Measurements from ENCODE around the gene MYT1. TPM values are rescaled to one million over a fixed set of nuclear protein-coding genes. Genes with fewer than 3 reads are reported as not detected.

Gene MYT1
- total RNA-seq, 2 donors from 2014 or later: 0.16 TPM; not detected in 1

GRCh38 chr20:64236137-64237088 lies 72.2 kb downstream of the MYT1 start:
- Mint-ChIP-seq H3K9me3 (no peaks in the 10 kb centered on the region), H3K36me3 (no peaks in the 10 kb centered on the region), H3K27ac (no peak overlapping the region)
- ATAC-seq (no peak), DNase-seq (ENCODE audit: low spot score in 2 of 2) (no peak)

GRCh38 chr20:64237316-64237715 lies 73.1 kb downstream of the MYT1 start:
- DNase-seq (ENCODE audit: low spot score in 2 of 2) (no peak), ATAC-seq (no peak)
- Mint-ChIP-seq H3K9me3 (no peaks in the 10 kb centered on the region), H3K36me3 (no peaks in the 10 kb centered on the region), H3K27ac (no peak overlapping the region)

DNA sequence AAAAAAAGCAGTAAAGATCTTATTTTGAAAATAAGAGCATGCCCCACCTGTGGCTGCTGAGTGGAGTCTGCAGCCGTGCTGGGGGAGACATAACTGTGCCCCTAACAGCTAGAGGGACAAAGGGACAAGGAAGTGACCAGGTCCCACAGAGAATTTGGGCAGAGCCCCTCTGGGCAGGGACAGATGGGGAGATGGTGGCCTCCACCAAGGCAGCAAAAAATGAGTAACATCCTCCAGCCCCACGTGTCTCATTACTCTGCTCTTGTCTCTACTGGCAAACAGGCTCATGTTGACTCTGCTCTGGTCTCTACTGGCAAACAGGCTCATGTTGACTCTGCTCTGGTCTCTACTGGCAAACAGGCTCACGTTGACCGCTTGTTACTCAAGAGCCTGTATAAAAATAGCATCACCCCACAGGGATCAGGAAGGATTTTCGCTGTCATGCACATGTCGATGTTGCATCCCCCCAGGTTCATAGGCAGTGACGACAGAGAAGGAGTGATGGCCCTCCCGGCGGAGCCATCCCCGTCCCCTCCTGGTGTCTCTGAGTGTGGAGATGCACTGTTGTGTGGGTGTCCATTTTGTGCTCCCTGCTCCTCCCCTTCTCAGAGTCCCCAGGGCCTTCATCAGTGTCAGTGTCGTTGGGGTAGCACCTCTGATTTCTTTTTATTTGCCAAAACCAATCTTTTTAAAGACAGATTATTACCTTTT lies 74.0 kb downstream of the MYT1 start:
- ATAC-seq (no peak), DNase-seq (ENCODE audit: low spot score in 2 of 2) (no peak)
- Mint-ChIP-seq H3K9me3 (no peaks in the 10 kb centered on the region), H3K27ac (no peak overlapping the region), H3K36me3 (no peaks in the 10 kb centered on the region)

- no peaks in the 10 kb centered on the region for H3K9me3 Mint-ChIP-seq
- ATAC-seq (no peak), DNase-seq (ENCODE audit: low spot score in 2 of 2) (no peak)
- peak overlapping the region in 1 of 2 donors; percentile 38 for H3K27ac Mint-ChIP-seq
- H3K36me3 Mint-ChIP-seq: no peaks in the 10 kb centered on the region
Observed at GRCh38 chr20:64238851-64239387, 74.7 kb downstream of the MYT1 start.

GRCh38 chr20:64239449-64240242 lies 75.4 kb downstream of the MYT1 start:
- Mint-ChIP-seq H3K36me3 (no peaks in the 10 kb centered on the region), H3K9me3 (no peaks in the 10 kb centered on the region), H3K27ac (peak overlapping the region in 1 of 2 donors; percentile 38)
- ATAC-seq (no peak), DNase-seq (ENCODE audit: low spot score in 2 of 2) (peak in 1 of 2 donors; percentile 37)

- DNase-seq (ENCODE audit: low spot score in 2 of 2) (peak in 1 of 2 donors; percentile 52), ATAC-seq (no peak)
- H3K36me3 Mint-ChIP-seq: no peaks in the 10 kb centered on the region
- no peak overlapping the region for H3K27ac Mint-ChIP-seq
- no peaks in the 10 kb centered on the region for H3K9me3 Mint-ChIP-seq
Observed at GRCh38 chr20:64240243-64241015, 76.2 kb downstream of the MYT1 start.

DNA sequence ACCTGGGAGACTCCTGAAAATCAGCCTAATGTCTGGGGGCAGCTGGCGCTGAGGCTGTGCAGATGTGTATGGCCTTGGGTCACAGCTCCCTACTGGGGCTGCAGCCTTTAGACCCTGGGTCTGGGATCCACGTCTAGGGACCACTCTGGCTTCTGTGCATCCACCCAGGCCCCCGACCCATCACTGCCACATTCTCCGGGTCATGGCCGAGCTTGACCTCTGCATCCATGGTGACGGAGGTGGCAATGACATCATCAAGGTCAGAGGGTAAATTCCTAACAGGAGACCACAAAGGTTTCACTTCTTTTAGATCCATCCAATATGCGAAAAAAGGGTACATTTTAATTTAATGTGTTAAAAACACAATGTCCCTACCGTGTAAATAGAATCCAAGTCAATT lies 76.8 kb downstream of the MYT1 start:
- peak in 1 of 2 donors; percentile 16 for DNase-seq (ENCODE audit: low spot score in 2 of 2)
- Mint-ChIP-seq H3K9me3 (no peaks in the 10 kb centered on the region), H3K36me3 (no peaks in the 10 kb centered on the region), H3K27ac (no peak overlapping the region)
- ATAC-seq: no peak

DNA sequence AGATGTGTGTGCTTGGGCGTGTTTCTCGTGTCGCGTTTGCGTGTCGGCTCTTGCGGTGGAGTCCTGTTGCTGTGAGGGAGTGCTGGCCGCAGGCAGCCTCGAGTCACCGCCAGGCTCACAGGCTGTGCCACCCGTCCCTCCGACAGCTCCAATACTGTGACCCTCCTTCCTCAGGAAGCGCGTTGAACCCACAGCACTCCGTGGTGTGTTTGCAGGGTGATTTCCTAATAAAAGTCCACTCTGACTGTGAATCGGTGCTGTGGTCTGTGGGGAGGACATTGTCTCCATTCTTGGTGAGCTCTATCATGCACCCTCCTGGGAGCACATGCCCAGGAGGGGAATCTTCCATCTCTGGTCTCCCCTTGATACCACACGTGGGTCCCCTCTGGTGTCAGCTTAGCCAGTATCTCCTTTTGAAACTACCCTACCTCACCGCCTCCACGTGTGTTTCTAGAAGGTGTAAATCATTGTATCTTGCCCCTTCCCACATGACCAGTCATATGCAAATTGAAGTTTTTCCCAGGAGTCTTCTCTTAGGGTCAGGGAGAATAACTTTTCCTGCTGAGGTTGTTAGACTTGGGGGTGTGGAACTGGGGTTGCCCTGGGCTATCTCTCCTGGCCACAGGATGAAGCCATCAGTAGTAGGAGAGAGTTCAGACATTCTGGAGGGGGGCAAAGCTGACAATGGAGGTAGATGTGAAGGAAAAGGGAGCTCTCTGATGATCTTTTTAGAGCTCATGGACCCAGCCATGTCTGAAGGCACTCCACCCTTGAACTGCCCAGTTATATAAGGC lies 77.9 kb downstream of the MYT1 start:
- Mint-ChIP-seq H3K36me3 (no peaks in the 10 kb centered on the region), H3K9me3 (no peaks in the 10 kb centered on the region), H3K27ac (no peak overlapping the region)
- ATAC-seq (no peak), DNase-seq (ENCODE audit: low spot score in 2 of 2) (peak in 1 of 2 donors; percentile 20)

DNA sequence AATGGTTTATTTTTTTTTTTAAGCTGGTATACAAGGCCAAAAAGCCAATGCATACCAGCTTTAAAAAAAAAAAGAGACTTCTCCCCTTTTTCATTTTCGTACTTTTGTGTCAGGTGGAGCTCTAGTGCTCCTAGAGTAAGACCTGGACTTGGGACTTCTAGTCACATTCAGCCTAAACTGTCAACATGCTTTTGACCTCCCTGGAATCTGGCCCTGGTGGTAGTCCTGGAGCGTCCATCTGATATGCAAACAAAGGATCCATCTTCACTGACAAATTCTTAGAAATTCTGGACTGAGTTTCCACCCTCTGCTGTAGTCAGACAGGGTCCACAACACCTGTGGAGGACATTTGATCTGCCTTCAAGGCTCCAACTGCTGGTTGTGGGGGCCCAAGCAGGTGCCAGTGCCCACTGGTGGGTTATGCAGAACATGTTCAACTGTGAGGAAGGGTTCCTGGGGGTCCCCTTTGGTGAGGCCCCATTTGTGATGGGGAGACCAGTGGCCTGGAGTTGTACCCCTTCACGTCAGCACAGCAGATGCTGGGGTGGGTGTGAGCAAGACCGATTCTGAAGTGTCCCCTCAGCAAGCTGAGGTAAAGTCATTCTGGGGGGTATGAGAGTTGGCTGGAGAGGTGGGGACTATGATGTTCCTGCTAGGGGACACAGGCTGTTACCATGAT lies 78.7 kb downstream of the MYT1 start:
- no peaks in the 10 kb centered on the region for H3K9me3 Mint-ChIP-seq
- H3K27ac Mint-ChIP-seq: no peak overlapping the region
- DNase-seq (ENCODE audit: low spot score in 2 of 2) (peak in 1 of 2 donors; percentile 50), ATAC-seq (no peak)
- no peaks in the 10 kb centered on the region for H3K36me3 Mint-ChIP-seq

DNA sequence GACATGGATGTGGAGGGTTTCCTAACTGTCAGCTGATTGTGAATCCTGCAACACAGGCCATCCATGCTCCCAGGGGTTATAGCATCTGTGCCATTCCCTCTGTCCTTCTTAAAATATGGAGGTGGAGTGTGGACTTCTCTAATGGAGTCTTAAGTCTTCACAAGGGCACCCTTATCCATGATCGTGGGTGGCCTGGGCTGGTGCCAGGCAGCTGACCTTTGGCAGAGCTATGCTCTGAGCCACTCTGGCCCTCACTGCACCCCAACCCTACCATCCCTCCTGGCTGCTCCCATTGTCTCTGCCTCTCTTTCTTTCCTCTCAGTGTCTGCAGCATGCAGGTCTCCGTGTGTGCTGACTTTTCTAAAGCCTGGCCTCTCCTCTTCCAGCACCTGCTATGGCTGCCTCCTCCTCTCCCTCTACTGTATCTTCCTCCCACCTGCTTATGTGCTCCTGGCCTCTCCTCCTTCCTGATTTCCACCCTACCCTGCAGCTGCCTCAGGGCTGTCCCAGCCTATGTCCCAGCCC lies 80.1 kb downstream of the MYT1 start:
- ATAC-seq (no peak), DNase-seq (ENCODE audit: low spot score in 2 of 2) (no peak)
- no peaks in the 10 kb centered on the region for H3K9me3 Mint-ChIP-seq
- peak overlapping the region in 1 of 2 donors; percentile 9 for H3K27ac Mint-ChIP-seq
- no peaks in the 10 kb centered on the region for H3K36me3 Mint-ChIP-seq

DNA sequence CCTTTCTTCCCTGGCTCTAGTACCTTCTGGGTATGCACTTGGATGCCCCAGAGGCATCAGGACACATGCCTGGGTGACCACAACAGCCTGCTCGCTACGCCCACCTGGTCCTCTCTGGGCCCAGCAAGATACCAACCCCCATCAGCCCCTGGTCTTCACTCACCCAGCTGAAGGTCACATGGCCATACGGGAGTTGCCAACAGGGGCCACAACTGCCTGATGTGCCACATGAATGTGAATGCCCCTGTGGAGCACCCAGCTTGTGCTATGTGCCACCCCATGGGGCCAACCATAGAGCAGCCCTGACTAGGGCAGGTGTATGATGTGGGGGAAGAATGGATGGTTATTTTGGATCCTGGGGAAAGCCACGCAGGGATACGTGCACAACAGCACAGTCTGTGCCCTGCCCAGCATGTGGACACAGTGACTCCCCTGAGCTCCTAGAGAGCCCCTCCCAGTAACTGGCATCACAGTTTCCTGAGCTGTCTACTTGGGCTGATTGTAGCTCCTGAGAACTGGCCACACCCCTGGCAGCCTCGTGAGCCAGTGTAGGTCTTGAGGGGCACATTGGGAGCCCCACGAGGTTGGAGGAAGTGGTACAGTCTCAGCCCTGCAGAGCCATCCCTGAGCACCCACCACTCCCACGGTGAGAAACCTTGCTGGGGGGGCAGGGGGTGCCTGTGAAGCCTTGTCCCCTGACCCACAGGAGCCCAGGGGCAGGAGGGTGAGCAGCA lies 80.8 kb downstream of the MYT1 start:
- no peak for ATAC-seq
- no peak for DNase-seq (ENCODE audit: low spot score in 2 of 2)
- H3K36me3 Mint-ChIP-seq: no peaks in the 10 kb centered on the region
- H3K27ac Mint-ChIP-seq: peak overlapping the region in 1 of 2 donors; percentile 9
- H3K9me3 Mint-ChIP-seq: no peaks in the 10 kb centered on the region

DNA sequence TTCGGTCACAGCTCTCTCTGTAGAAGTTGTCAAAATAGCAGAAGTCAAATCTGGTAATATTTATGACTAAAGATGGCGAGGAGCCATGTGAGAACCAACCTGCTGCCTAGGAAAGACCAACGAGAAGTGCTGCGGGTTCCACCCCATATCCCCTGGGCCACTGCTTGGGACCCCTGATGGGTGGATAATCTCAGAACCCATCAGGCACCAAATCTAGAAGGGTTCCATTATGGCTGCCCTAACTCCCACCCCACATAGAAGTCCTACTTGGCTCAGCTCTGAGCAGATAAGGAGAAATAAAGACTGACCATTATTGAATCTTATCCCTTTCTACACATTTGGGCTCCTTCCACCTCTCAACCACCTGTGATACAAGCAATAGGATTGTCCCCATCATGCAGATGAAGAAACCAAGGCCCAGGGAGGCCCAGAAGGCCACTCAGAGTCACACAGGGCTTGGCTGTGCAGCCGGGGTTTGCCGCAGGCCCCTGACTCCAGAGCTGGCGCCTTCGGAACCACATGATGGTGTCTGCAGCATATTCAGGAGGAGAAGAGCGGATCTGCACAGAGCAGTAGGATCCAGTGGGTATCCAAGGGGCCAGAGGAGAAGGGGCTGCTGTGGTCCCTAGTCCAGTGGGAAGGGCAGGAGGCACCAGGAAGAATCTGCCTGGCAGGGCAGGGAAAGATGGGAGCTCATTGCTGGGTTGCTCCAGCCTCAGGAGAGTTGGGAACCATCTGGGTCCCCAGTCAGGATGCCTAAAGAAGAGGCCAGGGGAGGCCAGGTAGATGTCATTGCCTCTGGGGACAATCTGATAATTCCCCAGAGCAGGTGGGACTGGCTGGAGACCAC lies 81.7 kb downstream of the MYT1 start:
- Mint-ChIP-seq H3K9me3 (no peaks in the 10 kb centered on the region), H3K36me3 (no peaks in the 10 kb centered on the region), H3K27ac (peak overlapping the region in 1 of 2 donors; percentile 32)
- ATAC-seq: no peak
- DNase-seq (ENCODE audit: low spot score in 2 of 2): no peak

DNA sequence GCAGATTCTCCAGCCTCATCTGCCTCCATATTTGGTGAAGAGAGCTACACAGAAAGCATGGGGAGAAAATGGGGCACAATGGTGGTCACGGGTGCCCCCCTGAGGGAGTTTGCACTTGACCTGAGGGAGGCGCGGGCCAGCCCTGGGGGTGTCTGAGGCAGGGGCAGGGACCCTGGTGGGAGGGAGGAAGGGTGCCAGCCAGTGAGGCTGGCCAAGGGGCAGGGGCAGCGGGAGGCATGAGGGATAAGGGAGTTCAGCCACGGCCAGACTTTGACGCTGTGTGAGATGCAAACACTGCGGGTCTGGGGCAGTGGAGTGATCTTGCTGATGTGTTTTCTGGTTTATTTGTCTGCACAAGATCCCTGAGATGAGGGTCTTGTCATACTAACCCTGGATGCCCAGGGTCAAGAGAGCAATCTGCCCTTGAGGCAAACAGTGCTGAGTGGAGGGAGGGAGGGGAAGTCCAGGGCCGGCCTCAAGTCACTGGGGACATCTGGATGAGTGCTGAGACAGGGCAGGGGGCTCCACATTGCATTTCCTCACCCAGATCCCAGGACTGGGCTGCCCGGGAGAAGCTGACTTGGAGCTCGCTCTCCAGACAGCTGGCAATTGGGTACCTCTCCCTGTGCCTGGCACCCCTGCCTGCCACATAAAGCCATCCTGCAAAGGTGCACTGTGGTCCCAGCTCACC lies 82.5 kb downstream of the MYT1 start:
- H3K36me3 Mint-ChIP-seq: no peaks in the 10 kb centered on the region
- H3K27ac Mint-ChIP-seq: no peak overlapping the region
- DNase-seq (ENCODE audit: low spot score in 2 of 2) (no peak), ATAC-seq (no peak)
- no peaks in the 10 kb centered on the region for H3K9me3 Mint-ChIP-seq
